NCI-H146 (cell line): Measurements from ENCODE around the gene IKBKE.
"Not testable (repeated sequence)": the region's sequence is repeated elsewhere in the genome, so short reads cannot be mapped to it uniquely, and the experiment has no call there.

Source experiments
- DNase-seq: peaks from one replicate; lab custom pipeline; 2025; lab: John Stamatoyannopoulos, UW

The IKBKE gene

GRCh38 chr1:206476058-206476457, 5.8 kb downstream of the IKBKE start:
- DNase-seq, result no peak

- DNase-seq, result no peak
Measured at GRCh38 chr1:206476591-206476990, 6.3 kb downstream of the IKBKE start.

- DNase-seq, result no peak
Measured at GRCh38 chr1:206477110-206477509, 6.8 kb downstream of the IKBKE start.

- no peak for DNase-seq
Measured at GRCh38 chr1:206477581-206478380, 7.5 kb downstream of the IKBKE start.

GRCh38 chr1:206478746-206479145, 8.5 kb downstream of the IKBKE start:
- DNase-seq, result no peak

- DNase-seq, result peak; percentile 70
Measured at GRCh38 chr1:206479183-206480125, 9.2 kb downstream of the IKBKE start.

GRCh38 chr1:206480211-206480610, 9.9 kb downstream of the IKBKE start:
- no peak for DNase-seq

- peak; percentile 27 for DNase-seq
Measured at GRCh38 chr1:206482611-206483010, 12.3 kb downstream of the IKBKE start.

GRCh38 chr1:206483864-206484263, 13.6 kb downstream of the IKBKE start:
- DNase-seq, result not testable (repeated sequence)

- DNase-seq, result no peak
Measured at GRCh38 chr1:206484901-206485300, 14.6 kb downstream of the IKBKE start.

- DNase-seq, result no peak
Measured at GRCh38 chr1:206486995-206487788, 16.9 kb downstream of the IKBKE start.

GRCh38 chr1:206487970-206488369, 17.7 kb downstream of the IKBKE start:
- no peak for DNase-seq

- no peak for DNase-seq
Measured at GRCh38 chr1:206488466-206488865, 18.2 kb downstream of the IKBKE start.

- peak; percentile 57 for DNase-seq
Measured at GRCh38 chr1:206489980-206490770, 19.9 kb downstream of the IKBKE start.

- no peak for DNase-seq
Measured at GRCh38 chr1:206490771-206491405, 20.6 kb downstream of the IKBKE start.

- no peak for DNase-seq
Measured at GRCh38 chr1:206491616-206492015, 21.3 kb downstream of the IKBKE start.

- no peak for DNase-seq
Measured at GRCh38 chr1:206492589-206492988, 22.3 kb downstream of the IKBKE start.

- peak; percentile 11 for DNase-seq
Measured at GRCh38 chr1:206493279-206493678, 23.0 kb downstream of the IKBKE start.

GRCh38 chr1:206495011-206495461, 24.8 kb downstream of the IKBKE start:
- no peak for DNase-seq

- DNase-seq, result no peak
Measured at GRCh38 chr1:206495493-206496046, 25.3 kb downstream of the IKBKE start.
